GM12801 (cell line): ENCODE results near the gene CELF4.

ENCODE experiments used
- TF ChIP-seq, protein P1 (sequence below): IDR thresholded peaks from one replicate; pipeline ENCODE4 v1.5.1; 2011; ENCODE audit warnings: control low read depth; ENCODE audit not compliant: insufficient read length; ENCODE audit errors: extremely low read depth

CELF4 gene

GRCh38 chr18:37438417-37439180 lies 127.0 kb downstream of the CELF4 start:
- TF ChIP-seq, protein P1, sequence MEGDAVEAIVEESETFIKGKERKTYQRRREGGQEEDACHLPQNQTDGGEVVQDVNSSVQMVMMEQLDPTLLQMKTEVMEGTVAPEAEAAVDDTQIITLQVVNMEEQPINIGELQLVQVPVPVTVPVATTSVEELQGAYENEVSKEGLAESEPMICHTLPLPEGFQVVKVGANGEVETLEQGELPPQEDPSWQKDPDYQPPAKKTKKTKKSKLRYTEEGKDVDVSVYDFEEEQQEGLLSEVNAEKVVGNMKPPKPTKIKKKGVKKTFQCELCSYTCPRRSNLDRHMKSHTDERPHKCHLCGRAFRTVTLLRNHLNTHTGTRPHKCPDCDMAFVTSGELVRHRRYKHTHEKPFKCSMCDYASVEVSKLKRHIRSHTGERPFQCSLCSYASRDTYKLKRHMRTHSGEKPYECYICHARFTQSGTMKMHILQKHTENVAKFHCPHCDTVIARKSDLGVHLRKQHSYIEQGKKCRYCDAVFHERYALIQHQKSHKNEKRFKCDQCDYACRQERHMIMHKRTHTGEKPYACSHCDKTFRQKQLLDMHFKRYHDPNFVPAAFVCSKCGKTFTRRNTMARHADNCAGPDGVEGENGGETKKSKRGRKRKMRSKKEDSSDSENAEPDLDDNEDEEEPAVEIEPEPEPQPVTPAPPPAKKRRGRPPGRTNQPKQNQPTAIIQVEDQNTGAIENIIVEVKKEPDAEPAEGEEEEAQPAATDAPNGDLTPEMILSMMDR, result no peak

GRCh38 chr18:37435996-37436395 lies 129.6 kb downstream of the CELF4 start:
- TF ChIP-seq, protein P1, result no peak

DNA sequence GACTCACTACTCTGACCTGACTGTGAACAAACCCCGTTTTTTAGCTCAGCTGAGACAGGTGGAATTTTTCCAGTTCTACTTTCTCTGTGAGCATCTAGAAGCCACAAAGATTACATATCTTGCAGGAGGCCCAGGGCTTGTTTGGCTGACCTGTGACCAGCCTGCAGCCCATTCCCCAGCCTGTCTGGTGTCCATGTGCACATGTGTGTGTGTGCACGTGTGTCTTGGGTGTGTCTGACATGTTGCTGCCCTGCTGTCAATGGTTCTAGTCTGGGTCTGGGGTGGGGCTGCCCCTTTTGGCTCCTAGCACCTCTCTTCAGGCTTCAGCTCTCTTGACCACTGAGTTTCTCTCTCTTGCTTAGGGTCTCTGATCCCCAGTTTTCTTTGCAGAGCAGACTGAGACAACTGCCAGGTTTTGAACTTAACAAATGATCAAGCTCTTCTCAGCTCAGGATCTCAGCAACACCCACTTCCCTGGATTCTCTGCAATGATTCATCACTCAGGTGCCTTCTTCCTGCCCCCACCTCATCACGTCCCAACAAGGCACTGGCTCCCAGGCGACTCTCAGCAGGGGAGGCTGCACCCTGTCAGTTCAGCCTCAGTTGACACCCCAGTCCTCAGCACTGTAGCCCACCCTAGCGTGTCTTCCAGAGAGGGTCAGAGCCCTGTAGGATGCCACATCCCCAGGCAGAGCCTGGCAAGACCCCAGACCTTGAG lies 130.3 kb downstream of the CELF4 start:
- TF ChIP-seq, protein P1, result no peak

DNA sequence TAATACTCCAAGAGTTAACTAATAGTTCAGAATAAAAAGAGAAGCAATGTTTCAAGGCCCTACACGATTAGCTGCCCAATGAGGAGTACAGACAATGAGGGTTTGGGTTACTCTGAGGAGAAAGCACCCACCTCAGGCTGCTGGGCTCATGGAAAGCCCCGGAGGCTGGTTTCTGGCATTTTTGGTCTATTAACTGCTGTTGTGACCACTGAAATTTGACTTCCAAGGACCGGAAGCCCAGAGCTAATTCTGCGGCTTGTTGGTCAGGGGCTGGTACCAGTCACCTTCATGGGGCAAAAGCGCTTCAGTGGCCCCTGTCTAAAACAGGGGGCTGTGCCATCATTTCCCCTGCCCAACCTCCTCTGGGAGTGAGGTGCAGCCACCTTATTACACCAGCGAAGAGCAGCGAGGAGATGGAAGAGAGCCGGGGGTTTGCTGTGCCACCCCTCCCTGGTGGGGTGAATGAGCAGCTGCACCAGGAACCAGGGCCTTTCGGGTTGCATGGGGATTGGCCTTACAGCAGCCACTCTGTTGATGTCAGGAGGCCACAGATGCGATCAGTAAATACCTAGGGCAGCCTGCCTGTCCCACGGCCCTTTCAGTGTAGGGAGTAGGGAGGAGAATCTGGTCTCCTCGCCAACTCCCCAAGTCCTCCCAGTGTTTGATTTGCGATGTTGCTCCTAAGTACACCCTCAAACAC lies 131.3 kb downstream of the CELF4 start:
- TF ChIP-seq, protein P1, result no peak

- TF ChIP-seq, protein P1, result no peak
Measured at GRCh38 chr18:37432436-37433195, 133.0 kb downstream of the CELF4 start.

DNA sequence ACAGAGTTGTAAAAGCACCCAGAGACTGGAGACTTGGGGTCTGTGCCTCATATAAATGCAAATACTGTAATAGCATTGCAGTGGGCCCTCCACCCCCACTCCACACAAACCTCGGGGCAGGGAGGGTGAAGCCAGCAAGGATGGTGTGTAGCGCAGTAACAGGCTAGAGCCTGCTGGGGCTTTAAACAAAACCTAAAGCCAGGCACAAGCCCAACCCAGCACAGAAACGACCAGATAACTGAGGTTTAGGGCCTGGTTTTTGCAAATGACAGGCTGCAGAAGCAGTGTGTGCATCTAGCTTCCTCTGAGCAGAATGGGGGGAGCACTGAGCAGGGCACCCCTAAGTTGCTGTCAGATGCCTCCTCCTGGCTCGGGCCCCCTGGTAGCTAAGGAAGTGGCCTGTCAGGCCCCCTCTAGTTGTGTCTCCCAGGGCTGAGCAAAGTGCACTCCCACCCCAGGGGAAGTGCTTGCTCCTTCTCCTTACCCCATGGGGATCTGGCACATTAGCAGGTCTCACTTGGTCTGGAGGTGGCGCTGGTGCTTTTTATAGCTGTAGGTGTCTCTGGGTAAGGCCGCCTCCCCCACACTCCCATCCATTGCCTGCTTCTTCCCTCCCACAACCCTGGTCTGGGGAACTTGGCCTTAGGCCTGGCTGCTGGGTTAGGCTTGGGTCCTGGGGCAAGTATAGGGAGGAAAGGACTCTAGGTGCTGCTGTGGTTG lies 135.1 kb downstream of the CELF4 start:
- TF ChIP-seq, protein P1, result no peak
